HFFc6 (cell line): ENCODE results near the gene DUT. TPM values are rescaled to one million over a fixed set of nuclear protein-coding genes. Genes with fewer than 3 reads are reported as not detected.

ENCODE experiments used
- DNase-seq: peaks from one replicate; pipeline ENCODE4 v3.0.0-alpha.2; 2018
- H3K27ac Mint-ChIP-seq: 2 replicates; pipeline ENCODE4 v1.8.0; 2020; ENCODE audit warnings: mild to moderate bottlenecking, mixed read lengths
- H3K27me3 Mint-ChIP-seq: 2 replicates; pipeline ENCODE4 v1.8.0; 2021; ENCODE audit warnings: mild to moderate bottlenecking, moderate library complexity, mixed read lengths; ENCODE audit not compliant: insufficient read depth
- H3K36me3 Mint-ChIP-seq: 2 replicates; pipeline ENCODE4 v1.8.0; 2021; ENCODE audit warnings: low read depth, mixed read lengths
- H3K4me1 Mint-ChIP-seq: 2 replicates; pipeline ENCODE4 v1.8.0; 2020; ENCODE audit warnings: low read depth, mixed read lengths
- H3K4me3 Mint-ChIP-seq: 2 replicates; pipeline ENCODE4 v1.8.0; 2020; ENCODE audit warnings: mild to moderate bottlenecking, moderate library complexity, mixed read lengths
- H3K9me3 Mint-ChIP-seq: 2 replicates; pipeline ENCODE4 v1.8.0; 2020; ENCODE audit warnings: mild to moderate bottlenecking, mixed read lengths
- total RNA-seq, 6 experiments: library from RNA; stranded (reverse); fragmentation: NEBNext Ultra II Directional; extraction: Animal tissue kit (Norgen Biotek cat#: 25700); gene quantifications; 2 replicates in 1 of 6; 3 replicates in 5 of 6; pipeline ENCODE4 v1.2.3, GENCODE V29; 2021
- TF ChIP-seq, protein P1 (sequence below): fragments of 200-600 bp; sonication (generic); IDR thresholded peaks from 2 replicates; pipeline ENCODE4 v1.5.0; 2021; ENCODE audit warnings: antibody characterized with exemption, mild to moderate bottlenecking

DUT gene
- total RNA-seq, 6 experiments from 2014 or later = 86.0 to 130 (median 114) TPM

GRCh38 chr15:48385031-48385830 lies 54.0 kb downstream of the DUT start:
- H3K36me3 Mint-ChIP-seq = peaks cover 24% of the 10 kb centered on the region
- TF ChIP-seq, protein P1, sequence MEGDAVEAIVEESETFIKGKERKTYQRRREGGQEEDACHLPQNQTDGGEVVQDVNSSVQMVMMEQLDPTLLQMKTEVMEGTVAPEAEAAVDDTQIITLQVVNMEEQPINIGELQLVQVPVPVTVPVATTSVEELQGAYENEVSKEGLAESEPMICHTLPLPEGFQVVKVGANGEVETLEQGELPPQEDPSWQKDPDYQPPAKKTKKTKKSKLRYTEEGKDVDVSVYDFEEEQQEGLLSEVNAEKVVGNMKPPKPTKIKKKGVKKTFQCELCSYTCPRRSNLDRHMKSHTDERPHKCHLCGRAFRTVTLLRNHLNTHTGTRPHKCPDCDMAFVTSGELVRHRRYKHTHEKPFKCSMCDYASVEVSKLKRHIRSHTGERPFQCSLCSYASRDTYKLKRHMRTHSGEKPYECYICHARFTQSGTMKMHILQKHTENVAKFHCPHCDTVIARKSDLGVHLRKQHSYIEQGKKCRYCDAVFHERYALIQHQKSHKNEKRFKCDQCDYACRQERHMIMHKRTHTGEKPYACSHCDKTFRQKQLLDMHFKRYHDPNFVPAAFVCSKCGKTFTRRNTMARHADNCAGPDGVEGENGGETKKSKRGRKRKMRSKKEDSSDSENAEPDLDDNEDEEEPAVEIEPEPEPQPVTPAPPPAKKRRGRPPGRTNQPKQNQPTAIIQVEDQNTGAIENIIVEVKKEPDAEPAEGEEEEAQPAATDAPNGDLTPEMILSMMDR = no peak
- H3K27ac Mint-ChIP-seq = peak overlapping the region; percentile 98
- peaks cover 79% of the 10 kb centered on the region for H3K4me1 Mint-ChIP-seq
- H3K4me3 Mint-ChIP-seq = peak overlapping the region; percentile 80
- no peaks in the 10 kb centered on the region; the same call in 1 of the 2 replicates for H3K9me3 Mint-ChIP-seq
- peaks cover 15% of the 10 kb centered on the region for H3K27me3 Mint-ChIP-seq
- peak; percentile 97 for DNase-seq

- peaks cover 20% of the 10 kb centered on the region for H3K36me3 Mint-ChIP-seq
- no peak for DNase-seq
- peak overlapping the region; percentile 40 for H3K4me3 Mint-ChIP-seq
- H3K27me3 Mint-ChIP-seq = peaks cover 16% of the 10 kb centered on the region
- H3K4me1 Mint-ChIP-seq = peaks cover 83% of the 10 kb centered on the region
- no peaks in the 10 kb centered on the region; the same call in 1 of the 2 replicates for H3K9me3 Mint-ChIP-seq
- H3K27ac Mint-ChIP-seq = peak overlapping the region; percentile 85
- TF ChIP-seq, protein P1 = no peak
Measured at GRCh38 chr15:48388016-48388851, 57.0 kb downstream of the DUT start.

GRCh38 chr15:48388910-48389309 lies 57.7 kb downstream of the DUT start:
- Mint-ChIP-seq H3K27ac (peak overlapping the region; percentile 85), H3K4me1 (peaks cover 80% of the 10 kb centered on the region), H3K9me3 (no peaks in the 10 kb centered on the region; the same call in 1 of the 2 replicates), H3K4me3 (peak overlapping the region; percentile 40), H3K27me3 (peaks cover 14% of the 10 kb centered on the region), H3K36me3 (peaks cover 15% of the 10 kb centered on the region)
- DNase-seq = no peak
- TF ChIP-seq, protein P1 = no peak

DNA sequence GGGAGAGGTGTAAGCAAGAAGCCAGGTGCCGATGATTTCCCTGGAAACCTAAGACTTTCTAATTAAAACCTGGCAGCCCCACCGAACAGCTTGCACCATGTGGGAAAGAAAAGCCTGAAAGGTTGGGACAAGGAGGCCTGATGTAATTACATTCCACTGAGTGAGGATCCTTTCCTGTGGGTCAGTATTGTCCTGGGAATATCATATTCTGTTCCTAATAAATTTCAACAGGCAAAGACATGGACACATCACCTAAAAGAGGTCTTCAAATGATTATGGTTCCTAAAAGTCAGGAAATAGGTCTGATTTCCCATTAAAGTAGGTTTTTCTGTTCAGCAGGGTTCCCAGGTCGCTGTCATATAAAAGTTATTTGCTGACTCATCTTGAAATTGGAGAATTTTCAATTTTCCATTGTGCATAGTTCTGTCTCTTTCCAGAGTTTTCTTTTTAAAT lies 58.5 kb downstream of the DUT start:
- Mint-ChIP-seq H3K4me1 (peaks cover 78% of the 10 kb centered on the region), H3K36me3 (peaks cover 13% of the 10 kb centered on the region), H3K27me3 (peaks cover 10% of the 10 kb centered on the region), H3K4me3 (peak overlapping the region; percentile 40; the same call in 1 of the 2 replicates), H3K27ac (peak overlapping the region; percentile 85), H3K9me3 (no peaks in the 10 kb centered on the region; the same call in 1 of the 2 replicates)
- TF ChIP-seq, protein P1 = no peak
- DNase-seq = peak; percentile 42

GRCh38 chr15:48391950-48392349 lies 60.7 kb downstream of the DUT start:
- no peak overlapping the region; the same call in 1 of the 2 replicates for H3K27ac Mint-ChIP-seq
- peaks cover 77% of the 10 kb centered on the region for H3K4me1 Mint-ChIP-seq

More at GRCh38 chr15:48391950-48392349, 60.7 kb downstream of the DUT start:
- TF ChIP-seq, protein P1 = no peak
- Mint-ChIP-seq H3K27me3 (peaks cover 12% of the 10 kb centered on the region), H3K9me3 (no peaks in the 10 kb centered on the region), H3K36me3 (0 out of 2 replicates have a peak, but pooled peaks cover 3% of the 10 kb centered on the region), H3K4me3 (peak overlapping the region; percentile 23; the same call in 1 of the 2 replicates)
- DNase-seq = no peak
